KG1 (cell line): Measurements from ENCODE around the gene CDH13.

Source experiments
- DNase-seq: peaks from one replicate; lab custom pipeline; 2025; lab: John Stamatoyannopoulos, UW

CDH13 gene

GRCh38 chr16:83433201-83433600, 806.4 kb downstream of the CDH13 start:
- no peak for DNase-seq

DNA sequence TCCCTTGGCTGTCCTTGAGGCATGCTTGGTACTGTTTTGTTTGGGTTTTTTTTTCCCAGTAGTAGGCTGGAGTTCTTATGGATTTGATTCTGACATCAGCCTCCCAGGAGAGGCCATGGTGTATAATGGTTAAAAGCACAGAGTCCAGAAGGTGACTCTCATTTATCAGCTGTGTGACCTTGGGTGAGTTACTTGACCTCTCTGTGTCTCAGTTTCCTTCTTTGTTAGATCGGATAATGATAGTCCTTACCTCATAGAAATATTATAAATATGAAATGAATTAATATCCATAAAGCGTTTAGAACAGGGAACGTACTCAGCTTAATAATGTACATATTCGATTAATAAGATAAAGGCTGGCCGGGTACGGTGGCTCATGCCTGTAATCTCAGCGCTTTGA, 810.3 kb downstream of the CDH13 start:
- DNase-seq = no peak

DNA sequence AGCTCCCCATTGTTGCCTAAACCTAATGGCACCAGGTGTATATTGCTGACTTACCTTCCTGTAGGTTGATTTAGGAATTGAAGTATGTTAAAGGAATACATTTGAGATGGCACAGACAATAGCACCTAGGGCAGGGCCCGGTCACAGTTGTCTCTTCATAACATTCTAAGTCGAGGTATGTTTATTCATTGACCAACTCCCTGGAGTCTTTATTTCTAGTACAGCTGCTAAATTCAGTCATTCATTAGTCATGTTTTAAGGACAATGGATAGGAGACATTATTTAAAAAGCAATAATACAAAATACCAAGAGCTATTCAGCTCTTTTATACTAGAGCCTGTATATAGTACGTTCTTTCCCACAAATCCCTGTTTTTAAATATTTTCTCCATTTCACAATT, 811.6 kb downstream of the CDH13 start:
- no peak for DNase-seq

DNA sequence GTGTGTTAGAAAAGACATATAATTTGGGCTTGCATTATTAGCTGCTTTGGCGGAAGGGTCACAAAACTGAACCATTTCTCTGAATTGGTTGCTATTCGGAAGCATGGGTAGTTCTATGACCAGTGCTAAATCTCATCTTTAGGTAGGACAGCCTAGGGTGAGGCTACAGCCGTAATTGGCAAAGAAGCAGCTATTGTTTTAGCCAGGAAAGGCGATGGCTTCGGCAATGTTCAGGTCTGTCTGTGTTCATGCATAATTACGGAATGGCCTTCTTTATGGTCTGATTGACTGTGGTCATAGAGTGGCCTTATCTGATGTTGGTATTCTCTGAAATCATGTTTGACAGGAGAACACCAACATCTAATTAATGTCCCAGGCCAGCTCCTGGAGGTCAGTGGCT, 812.6 kb downstream of the CDH13 start:
- no peak for DNase-seq

- DNase-seq = no peak
These were observed 814.7 kb downstream of the CDH13 start for GRCh38 chr16:83441517-83441916.

DNA sequence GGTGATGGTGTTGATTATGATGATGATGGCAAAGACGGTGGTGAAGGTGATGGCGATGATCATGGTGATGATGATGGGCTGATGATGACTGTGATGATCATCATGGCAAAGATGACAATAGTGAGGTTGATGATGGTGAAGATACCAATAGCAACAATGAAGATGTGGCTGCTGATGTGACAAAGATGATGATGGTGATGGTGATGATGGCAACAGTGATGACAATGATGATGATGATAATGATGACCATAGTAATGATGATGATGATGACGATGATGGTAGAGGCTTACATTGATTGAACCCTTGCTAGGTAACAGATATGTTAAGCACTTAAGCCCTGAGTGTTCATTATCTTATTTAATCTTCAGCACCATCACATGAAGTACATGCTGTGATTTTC, 817.2 kb downstream of the CDH13 start:
- no peak for DNase-seq

DNA sequence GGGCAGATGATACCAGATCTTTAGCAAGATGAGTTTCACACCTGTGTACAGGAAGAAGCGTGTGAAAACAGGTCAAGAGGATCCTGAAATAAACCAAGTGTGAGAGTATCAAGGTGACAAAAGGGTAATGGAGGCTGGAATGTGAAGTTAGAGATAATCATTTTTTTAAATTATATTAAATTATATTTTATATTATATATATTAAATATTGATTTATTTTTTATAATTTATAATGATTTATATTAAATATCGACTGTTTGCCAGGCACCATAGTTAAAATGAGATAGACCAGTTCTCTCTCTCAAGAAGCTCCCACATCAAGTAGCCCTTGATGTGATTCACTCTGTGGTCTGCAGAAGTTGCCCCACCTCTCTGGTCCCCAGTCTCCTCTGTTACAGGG, 820.8 kb downstream of the CDH13 start:
- no peak for DNase-seq

DNA sequence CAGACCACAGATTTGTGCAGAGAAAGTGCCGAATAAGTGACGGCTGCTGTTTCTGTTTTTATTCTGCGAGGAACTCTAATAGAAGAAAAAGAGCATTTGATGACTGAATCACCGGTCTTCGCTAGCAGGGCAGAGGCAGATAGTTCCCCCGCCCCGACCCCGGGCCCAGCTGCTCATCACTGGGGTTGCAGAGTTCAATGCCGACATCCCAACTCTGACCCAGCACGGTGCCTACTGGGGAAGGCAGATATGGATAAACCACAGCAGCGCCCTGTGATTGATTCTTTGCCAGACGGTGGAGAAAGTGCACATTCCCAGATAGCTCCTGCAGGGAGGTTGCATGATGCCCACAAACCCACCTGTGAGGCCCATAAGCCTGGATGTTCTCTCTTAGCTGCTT, 823.1 kb downstream of the CDH13 start:
- no peak for DNase-seq

GRCh38 chr16:83453977-83454376, 827.2 kb downstream of the CDH13 start:
- DNase-seq = no peak

- no peak for DNase-seq
These were observed 828.9 kb downstream of the CDH13 start for GRCh38 chr16:83455716-83456115.

GRCh38 chr16:83456934-83457333, 830.2 kb downstream of the CDH13 start:
- no peak for DNase-seq

DNA sequence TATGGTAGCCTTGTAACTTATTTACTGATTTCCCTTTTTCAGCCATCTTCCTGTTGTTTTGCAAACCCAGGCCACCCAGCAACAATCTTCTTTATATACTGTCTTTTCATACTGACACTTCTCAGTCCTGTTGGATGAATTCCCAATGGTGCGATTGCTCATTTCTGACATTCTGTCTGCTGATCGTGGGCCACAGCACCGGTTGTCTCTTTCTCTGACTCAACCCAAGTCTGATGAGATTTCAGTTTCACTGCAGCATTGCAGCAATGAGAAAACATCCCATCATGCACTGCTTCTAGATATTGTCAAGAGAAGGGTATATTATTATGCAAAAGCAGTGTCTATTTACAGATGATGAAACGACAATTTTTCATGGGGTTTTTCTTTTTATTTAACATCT, 831.8 kb downstream of the CDH13 start:
- DNase-seq = no peak

GRCh38 chr16:83464991-83465390, 838.2 kb downstream of the CDH13 start:
- DNase-seq = no peak

GRCh38 chr16:83470416-83470815, 843.6 kb downstream of the CDH13 start:
- no peak for DNase-seq

DNA sequence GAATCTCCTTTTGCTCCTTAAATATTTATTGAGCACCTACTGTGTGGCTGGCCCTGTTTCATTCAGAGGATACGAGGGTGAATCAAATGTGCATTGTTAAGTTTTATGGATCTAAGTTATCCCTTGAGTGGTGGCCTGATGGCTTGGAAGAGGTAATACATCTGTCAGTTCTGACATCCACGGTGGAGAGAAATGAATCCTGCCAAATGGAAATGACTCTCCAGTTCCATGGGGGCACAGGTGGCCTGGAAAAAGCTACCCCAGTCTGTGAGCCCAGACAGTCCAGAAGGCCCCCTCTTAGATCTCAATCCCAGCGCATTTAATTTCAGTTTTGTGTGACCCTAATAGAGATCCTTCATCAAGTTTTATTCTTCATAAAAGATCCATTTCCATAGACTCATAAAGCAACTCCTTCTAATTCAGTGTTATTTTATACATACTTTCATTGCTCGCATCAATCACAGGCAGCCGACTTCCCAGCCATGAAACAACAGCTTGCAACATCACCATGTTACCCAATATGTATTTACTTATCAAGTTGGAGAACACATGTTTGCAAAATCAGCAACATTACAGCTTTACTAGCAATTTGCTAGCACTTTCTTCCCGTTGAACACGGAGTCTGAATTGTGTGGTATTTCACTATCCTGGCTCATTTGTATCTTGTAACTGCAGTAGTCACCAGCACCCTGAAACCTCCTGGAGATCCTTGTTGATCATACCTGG, 846.2 kb downstream of the CDH13 start:
- no peak for DNase-seq

GRCh38 chr16:83473926-83474650, 847.3 kb downstream of the CDH13 start:
- DNase-seq = no peak

DNA sequence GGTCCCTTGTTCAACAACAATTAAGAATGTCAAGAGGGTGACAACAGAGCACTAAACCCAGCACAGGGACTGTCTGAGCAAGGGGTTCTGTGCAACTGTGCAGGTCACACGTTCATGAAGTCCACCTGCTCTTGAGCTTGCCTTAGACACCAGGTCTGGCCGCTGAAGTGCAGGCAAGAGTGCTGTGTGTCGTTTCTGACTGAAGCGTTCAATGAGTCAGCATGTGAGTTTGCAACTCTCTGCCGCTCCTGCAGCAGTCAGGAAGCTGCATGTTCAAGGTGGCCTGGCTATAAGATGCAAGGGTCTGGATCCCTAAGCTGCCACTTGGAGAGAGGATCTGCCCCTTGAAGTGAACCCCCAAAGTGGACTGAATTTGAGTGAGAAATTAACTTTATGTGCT, 848.3 kb downstream of the CDH13 start:
- DNase-seq = no peak

DNA sequence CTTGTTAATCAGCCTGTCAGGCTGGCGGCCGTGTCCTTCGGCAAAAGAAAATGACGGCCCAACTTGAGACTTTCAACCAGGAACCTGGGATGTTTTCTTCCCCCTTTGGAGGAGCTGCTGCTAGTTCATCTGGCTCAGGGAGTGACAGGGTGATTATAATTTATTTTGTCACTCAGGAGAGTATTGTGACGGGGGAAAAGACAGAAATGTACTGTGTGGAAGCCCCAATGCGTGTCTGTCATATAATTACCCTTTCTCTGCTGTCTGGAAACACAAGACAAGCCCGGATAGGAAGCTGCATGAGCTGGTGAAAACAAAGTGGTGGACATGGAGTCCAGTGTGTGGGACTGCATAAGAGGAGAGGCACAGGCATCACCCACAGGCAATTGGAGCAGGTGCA, 854.8 kb downstream of the CDH13 start:
- no peak for DNase-seq

DNA sequence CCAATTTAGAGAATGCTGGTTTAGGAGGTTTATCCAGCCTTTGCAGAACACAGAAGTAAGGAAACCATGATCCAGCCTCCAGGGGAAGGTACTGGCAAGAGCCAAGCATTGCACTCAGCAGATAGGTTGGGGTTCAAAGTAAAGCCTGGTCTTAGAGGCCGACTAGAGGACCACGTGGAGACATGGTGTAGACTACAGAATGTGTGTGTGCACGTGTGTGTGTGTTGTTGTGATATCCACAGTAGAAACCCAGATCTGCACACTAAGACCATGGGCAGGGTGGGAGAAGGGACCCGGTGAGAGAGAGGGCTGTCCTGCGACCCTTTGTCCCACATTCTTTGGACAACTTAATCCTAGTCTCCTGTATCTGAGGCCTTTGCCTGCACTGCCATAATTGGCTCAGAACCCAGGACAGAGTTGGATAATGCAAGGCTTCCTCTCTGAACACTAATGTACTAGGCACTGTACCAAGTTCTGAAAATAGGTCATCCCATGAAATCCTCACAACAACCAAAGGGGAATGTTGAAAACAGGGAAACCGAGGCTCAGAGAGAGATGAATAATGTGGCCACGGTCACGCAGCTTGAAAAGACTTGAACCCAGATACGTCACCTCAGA, 855.9 kb downstream of the CDH13 start:
- no peak for DNase-seq

GRCh38 chr16:83490073-83490472, 863.3 kb downstream of the CDH13 start:
- DNase-seq = no peak

DNA sequence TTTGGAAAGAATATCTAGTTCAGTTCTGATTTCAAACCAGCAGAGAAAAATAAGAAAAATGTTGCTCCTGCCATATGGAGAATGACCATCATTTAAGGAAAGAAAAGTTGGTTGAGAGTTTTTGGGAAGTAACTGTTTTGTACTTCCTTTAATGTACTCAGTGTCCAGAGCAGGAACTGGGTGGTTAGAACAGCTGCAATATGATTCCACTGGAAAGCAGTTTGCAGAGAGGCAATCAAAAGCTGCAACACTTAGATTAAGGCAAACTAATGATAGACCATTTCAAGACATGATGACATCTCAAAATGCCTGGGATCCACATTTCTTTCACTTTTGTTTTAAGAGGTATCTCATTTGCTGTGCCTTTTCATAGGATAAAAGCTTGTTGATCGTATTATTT, 867.7 kb downstream of the CDH13 start:
- DNase-seq = no peak

DNA sequence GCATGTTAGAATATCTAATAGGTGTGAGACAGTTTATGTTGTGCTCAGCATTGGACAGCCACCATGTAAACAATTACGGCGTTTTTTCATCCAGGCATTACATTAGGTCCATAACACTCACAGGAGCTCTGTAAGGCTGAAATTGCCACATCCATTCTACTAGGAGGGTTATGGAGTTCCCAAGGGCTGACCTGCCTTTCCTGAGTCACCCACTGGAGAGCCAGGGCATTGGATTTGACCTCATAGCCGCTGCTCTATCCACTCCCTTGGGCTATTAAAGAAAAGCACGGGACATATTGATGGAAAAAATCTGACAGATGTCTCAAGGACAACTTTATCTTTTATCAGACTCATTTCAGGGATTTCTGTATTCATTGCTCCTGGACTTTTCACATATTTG, 874.7 kb downstream of the CDH13 start:
- DNase-seq = no peak

DNA sequence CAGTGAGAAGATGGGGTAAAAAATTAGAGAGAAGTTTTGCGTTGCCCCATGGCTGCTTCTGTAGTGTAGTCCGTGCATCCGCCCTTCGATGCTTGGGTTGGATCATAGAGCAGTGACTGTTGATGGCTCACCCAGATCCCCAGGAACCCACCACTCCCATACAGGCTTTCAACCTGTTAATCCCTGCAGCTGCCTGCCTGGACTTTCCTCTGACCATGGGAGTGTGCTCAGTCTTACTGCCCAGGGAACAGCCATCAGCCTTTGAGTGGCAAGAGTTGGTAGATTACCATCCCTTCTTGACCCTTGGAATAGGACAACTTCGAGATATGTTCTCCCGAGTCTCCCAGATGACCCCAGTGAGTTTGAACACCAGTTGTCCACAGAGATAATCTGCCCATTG, 881.5 kb downstream of the CDH13 start:
- no peak for DNase-seq
